NCI-H1694 (cell line): ENCODE measurements around the gene CCDC63.
"Not testable (repeated sequence)": the region's sequence is repeated elsewhere in the genome, so short reads cannot be mapped to it uniquely, and the experiment has no call there.

ENCODE experiments used
- DNase-seq: peaks from one replicate; lab custom pipeline; 2025; lab: John Stamatoyannopoulos, UW

Gene CCDC63

DNA sequence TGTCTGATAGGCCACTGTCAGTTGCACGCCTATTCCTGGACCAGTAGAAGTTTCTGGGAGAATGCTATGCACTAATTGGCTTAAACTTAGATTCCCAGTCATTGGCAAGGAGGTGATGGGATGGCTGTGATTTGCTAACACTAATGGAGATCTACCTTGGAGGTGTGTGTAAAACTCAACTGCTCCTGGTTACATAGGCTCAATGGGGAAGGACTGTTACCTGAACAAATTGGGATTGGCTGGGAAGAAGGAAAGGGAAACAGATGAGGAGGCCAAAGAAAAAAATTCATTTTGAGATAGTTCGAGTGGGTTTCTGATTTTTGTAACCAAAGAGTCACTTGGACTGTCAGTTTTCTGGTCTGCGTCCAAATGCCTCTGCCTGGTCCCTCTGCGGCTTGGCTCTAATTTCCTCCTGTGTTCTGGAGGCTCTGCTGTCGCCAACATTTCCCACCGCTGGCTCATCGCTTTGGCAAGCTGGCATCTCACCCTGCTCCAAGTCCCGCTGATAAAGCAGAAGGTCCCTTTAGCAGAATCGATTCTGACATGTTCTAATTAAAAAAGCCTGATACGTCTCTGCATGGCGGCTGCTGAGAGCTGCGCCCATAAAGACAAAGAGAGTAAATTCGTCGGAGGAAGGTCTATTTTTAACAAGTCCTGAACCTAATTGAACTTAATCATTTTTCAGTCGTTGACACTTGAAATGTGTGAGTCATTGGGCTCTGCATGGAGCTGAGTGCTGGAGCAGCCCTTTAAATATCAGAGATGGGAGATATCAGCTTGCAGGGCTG, 2.0 kb upstream of the CCDC63 start:
- DNase-seq: peak; percentile 61

DNA sequence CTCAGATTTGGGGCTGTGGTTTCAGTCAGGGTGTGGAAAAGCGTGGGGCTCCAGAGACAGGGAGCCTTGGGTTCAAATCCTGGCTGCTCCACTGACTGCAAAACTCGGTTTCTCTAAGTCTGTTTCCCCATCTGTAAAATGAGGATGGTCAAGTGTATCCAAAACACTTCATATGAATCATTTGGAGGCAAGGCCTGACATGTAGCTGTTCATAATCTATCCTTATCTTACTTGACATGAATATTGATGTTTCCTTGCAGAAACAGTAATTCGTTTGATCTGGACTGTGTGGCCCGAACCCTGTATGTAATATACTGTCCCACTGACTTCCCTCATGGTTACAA, 1.5 kb upstream of the CCDC63 start:
- no peak for DNase-seq

DNA sequence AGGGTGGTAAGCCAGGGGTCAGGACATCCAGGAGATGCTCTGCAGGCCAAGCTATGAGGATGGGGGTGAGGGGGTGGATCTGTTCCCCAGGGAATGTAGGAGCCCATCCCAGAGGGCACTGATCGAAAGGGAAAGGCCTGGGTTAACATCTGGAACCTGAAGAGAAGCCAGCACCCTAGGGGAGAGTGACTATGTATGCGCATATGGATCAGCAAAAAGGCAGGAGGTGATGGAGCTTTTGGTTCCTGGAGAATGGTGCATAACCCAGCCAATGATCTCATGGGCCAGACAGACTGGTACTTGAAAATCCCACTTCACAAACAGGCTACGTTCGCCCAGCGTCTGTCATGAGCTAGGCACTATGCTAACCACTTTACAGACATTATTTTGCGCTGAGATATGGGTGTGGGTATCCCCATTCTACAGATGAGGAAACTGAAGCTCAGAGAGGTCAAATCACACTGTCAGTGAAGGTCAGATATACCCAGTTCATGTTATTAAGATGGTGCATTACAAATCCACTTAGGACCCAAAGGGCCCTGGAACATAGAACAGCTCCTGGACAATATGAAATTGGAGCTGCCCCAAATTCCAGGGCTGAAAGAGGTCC, 1.6 kb downstream of the CCDC63 start:
- no peak for DNase-seq

DNA sequence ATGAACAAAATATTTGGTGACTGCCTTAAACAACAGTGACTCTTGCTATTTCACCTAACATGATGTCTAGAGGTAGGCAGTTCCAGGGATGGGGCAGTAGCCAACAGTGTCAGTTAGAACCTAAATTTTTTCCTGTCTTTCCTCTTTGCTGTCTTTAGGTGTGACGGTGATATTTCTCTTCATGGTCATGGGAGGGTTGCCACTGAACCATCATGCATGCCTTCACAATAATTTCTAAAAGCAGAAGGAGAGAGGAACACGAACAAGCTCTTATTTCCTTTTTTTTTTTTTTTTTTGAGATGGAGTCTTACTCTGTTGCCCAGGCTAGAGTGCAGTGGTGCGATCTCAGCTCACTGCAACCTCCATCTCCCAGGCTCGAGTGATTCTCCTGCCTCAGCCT, 2.4 kb downstream of the CCDC63 start:
- DNase-seq: no peak

DNA sequence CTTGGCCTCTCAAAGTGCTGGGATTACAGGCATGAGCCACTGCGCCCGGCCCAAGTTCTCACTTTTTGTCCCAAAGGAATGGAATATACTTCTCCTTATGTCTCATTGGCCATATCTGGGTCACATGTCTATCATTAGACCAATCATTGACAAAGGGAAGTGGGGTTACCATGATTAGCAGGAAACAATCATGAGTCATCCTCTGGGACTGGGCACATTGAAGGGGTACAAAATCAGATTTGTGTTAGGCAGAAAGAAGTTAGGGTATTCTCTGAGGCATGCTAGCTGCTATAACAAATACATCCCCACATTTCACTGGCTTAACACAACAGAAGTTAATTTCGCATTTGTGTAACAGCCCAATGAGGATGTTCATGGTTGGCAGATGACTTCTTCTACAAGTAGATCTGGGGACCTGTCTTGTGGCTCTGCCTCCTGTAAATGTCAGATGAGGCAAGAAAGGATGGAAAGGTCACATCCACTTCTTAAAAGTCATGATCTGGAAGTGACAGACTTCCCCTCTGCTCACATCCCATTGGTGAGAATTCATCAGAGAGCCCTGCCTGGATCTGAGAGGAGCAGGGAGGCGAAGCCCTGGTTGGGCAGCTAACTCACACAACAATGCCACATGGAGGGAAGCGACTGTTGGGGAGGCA, 3.1 kb downstream of the CCDC63 start:
- DNase-seq: no peak

DNA sequence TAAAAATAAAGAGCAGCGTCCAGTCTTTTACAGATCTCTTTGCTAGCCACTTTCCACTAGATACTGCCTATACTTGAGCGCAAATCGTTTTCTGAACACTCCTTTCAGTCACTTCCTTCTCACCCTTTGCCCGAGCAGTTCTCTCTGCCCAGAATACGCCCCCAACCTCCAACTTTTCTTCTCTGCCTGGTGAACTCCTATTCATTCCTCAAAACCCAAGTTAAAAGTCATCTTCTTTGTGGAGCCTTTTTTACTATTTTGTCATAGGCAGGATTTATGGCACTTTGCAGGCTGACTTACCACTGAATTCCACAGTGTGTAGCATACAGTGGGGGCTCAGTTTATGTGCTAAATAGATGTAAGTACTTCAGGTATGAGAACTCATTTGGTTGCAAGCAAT, 4.0 kb downstream of the CCDC63 start:
- no peak for DNase-seq

DNA sequence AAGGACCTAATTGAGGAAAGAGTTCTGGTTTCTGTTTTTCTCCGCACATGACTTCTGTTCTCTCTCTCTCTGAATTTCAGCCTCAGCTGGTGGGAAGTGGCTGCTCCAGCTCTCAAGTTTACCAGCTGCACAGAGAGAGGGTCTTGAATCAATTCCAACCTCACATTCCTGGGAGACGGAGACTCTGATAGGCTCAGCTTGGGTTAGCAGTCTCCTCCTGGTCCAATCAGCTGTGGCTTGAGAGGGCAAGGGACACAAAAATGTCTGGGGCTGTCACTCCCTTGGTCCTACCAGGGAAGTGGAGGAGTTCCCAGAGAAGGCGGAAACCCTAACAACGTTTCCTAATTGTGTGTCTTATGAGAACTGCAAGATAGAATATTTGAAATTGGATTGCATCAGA, 7.0 kb downstream of the CCDC63 start:
- DNase-seq: peak; percentile 55

DNA sequence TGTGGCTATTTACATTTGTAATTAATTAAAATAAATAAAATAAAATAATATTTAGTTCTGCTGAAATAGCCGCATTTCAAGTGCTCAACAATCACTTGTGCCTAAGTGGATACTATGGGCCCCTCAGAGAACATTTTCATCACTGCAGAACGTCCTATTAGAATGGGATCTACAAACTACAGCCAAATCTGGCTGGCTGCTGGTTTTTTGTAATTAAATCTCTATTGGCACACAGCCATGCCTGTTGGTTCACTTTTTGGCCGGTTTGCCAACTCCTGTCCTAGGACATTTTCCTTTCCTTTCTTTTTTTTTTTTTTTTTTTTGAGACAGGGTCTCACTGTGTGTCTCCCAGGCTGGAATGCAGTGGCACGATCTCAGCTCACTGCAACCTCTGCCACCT, 9.8 kb downstream of the CCDC63 start:
- no peak for DNase-seq

DNA sequence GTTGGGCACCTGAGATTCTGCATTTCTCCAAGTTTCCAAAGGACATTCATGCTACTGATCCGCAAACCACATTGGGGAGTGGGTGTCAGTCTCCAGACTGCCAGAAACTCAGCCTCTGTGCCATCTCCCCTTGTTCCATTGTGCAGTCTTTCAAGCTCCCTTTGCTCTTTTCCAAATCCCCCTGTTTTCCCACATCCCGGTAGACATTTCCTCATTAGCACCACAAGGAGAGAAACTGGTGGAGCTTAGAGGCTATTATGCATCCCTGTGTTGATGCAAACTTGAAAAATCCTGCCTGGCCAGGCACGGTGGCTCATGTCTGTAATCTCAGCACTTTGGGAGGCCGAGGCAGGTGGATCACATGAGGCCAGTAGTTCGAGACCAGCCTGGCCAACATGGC, 10.7 kb downstream of the CCDC63 start:
- no peak for DNase-seq

DNA sequence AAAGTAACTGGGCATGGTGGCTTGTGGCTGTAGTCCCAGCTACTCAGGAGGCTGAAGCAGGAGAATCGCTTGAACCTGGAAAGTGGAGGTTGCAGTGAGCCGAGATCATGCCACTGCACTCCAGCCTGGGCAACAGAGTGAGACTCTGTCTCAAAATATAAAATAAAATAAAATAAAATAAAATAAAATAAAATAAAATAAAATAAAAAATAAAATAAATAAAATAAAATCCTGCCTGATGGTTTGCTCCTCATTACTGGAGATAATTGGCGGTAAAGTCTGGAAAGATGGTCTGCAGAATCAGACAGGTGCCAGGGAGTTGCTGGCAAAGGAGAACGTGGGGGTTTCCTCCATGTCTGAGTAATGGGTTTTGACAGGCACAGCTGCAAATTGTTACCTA, 11.2 kb downstream of the CCDC63 start:
- DNase-seq: not testable (repeated sequence)

DNA sequence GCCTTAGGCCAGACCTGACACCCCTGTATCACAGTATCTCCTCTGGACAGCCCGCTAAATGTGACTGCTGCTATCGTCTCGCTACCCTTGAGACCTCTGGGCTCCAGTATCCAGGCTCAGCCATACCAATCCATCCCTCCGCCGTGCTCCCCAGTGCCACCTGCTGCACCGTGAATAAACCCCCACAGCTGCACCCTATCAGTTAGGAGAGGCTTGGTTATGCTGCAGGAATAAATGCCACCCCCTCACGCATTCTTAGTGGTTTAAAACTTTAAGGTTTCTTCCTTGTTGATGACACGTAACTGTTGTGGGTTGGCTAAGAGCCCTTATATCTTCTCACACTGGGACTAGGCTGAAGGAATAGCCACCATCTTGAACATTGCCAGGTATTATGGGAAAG, 12.1 kb downstream of the CCDC63 start:
- DNase-seq: no peak

DNA sequence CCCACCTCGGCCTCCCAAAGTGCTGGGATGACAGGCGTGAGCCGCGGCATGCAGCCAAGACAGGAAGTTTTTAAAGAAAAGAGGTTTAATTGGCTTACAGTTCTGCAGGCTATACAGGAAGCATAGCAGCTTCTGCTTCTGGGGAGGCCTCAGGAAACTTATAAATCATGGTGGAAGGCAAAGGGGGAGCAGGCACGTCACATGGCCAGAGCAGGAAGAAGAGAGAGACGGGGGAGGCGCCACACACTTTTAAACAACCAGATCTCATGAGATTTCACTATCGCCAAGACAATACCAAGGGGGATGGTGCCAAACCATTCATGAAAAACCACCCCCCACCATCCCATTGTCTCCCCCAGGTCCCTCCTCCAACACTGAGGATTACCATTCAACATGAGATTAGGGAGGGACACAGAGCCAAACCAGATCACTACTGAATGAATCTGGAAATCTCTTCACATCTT, 14.1 kb downstream of the CCDC63 start:
- no peak for DNase-seq

DNA sequence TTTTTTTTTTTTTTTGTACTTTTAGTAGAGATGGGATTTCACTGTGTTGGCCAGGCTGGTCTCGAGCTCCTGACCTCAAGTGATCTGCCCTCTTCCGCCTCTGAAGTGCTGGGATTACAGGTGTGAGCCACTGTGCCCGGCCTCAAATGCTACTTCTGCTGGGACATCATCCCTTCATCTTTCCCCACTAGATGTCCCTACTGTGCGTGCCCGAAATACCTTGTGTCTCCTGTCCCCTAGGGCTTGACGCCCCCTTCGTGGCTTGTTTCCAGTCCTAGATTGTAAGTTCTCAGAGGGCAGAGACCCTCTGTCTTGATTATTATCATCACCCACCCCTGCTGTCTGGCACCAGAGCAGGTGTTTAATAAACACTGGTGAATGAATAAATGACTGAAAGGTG, 14.9 kb downstream of the CCDC63 start:
- DNase-seq: no peak

DNA sequence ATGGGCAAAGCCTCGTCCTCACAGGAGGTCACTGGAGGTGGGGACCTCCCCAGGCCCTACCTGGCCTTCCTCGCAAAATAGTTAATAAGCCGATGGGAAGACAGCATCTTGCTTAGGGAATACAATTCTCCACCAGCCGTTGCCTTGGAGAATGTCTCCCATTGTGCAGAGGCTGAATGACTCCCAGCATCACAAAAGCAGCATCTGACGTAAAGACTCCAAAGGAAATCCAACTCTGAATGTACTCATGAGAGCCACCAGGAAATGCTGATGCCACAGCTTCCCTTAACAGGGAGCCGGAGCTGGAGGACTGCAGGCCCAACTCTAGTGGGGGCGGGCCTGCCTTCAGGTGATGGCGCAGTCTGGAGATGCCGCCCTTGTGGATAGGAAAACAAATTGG, 15.5 kb downstream of the CCDC63 start:
- DNase-seq: no peak

DNA sequence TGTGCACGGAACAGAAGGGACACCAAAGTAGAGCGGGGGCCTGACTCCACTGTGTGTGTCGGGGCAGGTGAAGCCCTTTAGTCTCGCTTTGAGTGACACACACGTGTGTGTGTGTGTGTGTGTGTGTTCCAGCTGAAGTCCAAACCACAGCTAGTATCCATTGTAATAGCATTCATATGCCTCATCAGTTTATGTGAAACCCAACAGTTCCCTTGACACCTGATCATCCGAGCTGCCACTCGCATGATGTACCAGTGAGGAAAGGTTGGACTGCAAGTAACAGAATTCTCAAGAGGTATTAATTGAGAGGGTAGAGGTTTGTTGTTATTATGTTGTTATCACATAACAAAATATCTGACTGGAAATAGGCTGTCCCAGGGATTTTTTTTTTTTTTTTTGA, 16.4 kb downstream of the CCDC63 start:
- no peak for DNase-seq

DNA sequence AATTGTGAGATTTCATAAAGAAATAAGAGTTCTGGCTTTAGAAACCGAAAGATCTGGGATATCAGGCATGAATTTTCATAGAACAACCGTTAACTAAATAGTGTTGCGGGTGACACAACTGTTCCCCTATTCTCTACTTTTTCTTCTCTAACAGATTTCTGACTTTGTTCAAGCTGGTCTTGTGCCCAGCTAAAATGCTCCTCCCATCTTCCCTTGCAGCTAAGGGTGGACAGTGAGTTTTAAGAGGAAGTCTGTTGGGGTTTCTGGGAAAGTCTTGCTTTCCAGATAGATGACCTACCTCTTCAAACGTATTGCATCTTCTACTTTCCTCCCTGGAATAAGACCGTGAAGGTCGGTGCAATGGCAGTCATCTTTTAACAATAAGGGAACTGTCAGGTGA, 18.7 kb downstream of the CCDC63 start:
- no peak for DNase-seq

DNA sequence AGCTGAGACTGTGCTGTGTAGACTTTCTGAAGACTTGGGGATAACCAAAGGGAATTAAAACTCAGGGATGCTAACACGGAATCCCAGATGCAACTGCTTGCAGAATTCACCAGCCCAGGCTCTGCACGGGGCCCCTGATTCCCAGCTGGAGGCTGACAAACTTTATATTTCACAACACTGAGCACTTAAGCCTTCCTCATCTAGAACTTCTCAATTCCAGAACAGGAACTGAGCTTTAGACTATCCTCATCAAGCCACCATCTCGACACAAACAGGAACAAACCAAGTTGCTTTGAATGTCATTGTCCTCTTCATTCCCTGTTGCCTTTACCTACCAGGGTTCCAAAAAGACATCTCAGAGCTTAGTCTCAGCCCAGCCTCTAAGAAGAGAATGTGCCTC, 22.2 kb downstream of the CCDC63 start:
- no peak for DNase-seq

DNA sequence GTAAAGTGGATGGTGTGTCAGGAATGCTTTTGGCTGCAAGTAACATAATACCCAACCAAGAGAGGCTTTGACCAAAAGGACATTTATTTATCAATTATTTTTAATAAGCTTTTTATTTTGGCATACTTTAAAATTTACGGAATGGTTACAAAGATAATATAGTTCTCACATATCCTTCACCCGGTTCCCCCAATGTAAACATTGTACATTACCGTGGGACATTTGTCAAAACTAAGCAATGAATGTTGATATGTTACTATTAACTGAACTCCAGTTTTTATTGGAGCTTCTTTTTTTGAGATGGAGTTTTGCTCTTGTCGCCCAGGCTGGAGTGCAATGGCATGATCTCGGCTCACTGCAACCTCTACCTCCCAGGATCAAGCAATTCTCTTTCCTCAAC, 23.0 kb downstream of the CCDC63 start:
- DNase-seq: no peak

DNA sequence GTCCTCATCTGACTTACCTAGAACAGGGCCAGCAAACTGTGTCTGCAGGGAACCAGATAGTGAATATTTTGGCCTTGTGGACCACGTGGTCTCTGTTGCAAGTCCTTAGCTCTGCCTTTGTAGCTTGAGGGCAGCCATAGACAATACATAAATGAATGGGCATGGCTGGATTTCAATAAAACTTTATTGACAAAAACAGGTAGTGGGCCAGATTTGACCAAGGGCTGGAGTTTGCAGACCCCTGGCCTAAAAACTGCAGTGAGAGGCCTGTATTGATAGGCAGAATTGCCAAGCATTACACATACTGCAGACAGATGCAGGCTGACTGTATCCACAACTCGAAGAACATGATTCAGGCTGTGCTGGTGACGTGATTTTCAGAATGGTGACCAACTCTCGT, 25.3 kb downstream of the CCDC63 start:
- no peak for DNase-seq

DNA sequence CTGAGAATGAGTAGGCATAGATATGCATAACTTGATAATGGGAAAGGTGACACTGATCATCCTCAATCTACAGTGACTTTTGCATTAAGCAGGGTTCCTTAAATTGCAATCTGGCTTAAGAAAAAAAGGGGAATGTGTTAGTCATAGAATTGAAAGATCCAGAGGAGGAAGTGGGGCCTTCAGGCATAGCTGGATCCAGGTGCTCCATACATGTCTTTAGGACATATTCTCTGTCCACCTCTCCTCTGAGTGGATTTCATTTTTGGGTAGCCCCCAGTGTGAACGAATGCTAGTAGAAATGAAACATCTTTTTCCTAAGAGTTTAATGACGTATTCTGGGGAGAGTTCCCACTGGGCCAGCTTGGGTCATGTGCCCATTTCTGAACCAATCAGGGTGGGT, 27.6 kb downstream of the CCDC63 start:
- no peak for DNase-seq

DNA sequence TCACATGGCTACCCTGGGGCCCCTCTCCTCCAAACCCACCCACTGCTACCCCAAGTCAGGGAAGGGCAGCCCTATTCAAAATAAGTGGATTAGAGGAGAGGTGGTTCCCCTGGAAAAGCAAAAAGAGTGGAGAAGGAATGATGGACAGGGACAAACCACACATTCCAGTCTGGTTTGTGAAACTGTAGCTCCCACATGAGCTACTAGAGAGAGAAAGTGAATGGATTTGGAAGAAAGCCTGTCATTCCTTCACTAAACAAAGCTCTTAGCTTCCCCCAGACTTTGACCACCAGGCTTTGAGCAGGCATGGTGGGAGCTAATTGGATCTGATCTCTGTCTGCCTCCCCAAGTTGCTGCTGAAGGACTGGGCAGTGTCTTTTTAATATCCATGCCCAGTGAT, 28.0 kb downstream of the CCDC63 start:
- DNase-seq: no peak

DNA sequence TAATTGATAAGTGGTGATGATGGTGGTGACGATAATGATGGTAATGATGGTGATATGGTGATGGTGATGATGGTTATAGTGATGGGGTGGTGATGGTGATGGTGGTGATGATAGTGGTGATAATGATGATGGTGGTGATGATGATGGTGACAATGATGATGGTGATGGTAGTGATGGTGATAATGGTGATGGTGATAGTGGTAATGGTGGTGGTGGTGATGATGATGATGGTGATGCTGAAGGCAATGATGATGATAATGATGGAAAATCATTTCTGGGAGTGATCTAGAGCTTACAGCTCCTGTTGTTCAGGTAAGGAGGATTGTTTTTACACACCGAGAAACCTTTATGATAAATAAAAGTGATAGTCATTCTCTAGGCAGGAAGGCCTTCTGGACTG, 33.9 kb downstream of the CCDC63 start:
- no peak for DNase-seq

DNA sequence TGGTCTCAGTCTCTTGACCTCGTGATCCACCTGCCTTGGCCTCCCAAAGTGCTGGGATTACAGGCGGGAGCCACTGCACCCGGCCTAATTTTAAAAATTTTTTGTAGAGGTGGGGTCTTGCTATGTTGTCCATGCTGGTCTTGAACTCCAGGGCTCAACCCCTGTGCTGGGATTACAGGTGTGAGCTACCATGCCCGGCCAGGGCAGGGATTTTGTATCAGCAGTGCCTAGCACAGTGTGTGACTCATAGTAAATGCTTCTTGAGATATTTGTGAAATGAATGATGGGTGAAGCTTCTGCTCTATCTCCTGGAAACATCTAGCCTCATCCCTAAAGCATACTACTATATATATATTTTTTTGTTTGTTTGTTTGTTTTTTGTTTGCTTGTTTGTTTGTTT, 36.5 kb downstream of the CCDC63 start:
- no peak for DNase-seq
